Dedifferentiated amniotic fluid mesenchymal stem cell (primary cell): Measurements from ENCODE around the gene PARD6G.

ENCODE experiments used
- DNase-seq: peaks from one replicate; pipeline ENCODE4 v3.0.0-alpha.2; 2016; ENCODE audit errors: extremely low spot score

Gene PARD6G

GRCh38 chr18:80190311-80190710 lies 57.0 kb downstream of the PARD6G start:
- no peak for DNase-seq

- DNase-seq, result no peak
Observed at GRCh38 chr18:80189531-80189865, 57.8 kb downstream of the PARD6G start.

GRCh38 chr18:80188643-80189530 lies 58.4 kb downstream of the PARD6G start:
- DNase-seq, result no peak

- no peak for DNase-seq
Observed at GRCh38 chr18:80187956-80188642, 59.2 kb downstream of the PARD6G start.

GRCh38 chr18:80185545-80185944 lies 61.8 kb downstream of the PARD6G start:
- DNase-seq, result no peak

- DNase-seq, result no peak
Observed at GRCh38 chr18:80184243-80184772, 63.0 kb downstream of the PARD6G start.

- no peak for DNase-seq
Observed at GRCh38 chr18:80183273-80184050, 63.9 kb downstream of the PARD6G start.

- DNase-seq, result no peak
Observed at GRCh38 chr18:80182855-80183254, 64.5 kb downstream of the PARD6G start.

GRCh38 chr18:80181642-80182461 lies 65.5 kb downstream of the PARD6G start:
- no peak for DNase-seq

GRCh38 chr18:80180778-80181564 lies 66.3 kb downstream of the PARD6G start:
- no peak for DNase-seq

GRCh38 chr18:80179857-80180558 lies 67.3 kb downstream of the PARD6G start:
- no peak for DNase-seq

GRCh38 chr18:80178935-80179818 lies 68.1 kb downstream of the PARD6G start:
- no peak for DNase-seq

- DNase-seq, result no peak
Observed at GRCh38 chr18:80177128-80177527, 70.2 kb downstream of the PARD6G start.

GRCh38 chr18:80176334-80177073 lies 70.8 kb downstream of the PARD6G start:
- DNase-seq, result no peak

- no peak for DNase-seq
Observed at GRCh38 chr18:80175451-80176204, 71.7 kb downstream of the PARD6G start.

- DNase-seq, result no peak
Observed at GRCh38 chr18:80173060-80173459, 74.3 kb downstream of the PARD6G start.

GRCh38 chr18:80172056-80172455 lies 75.3 kb downstream of the PARD6G start:
- DNase-seq, result no peak
